Measurements from ENCODE around the gene PPIL6.

DNA sequence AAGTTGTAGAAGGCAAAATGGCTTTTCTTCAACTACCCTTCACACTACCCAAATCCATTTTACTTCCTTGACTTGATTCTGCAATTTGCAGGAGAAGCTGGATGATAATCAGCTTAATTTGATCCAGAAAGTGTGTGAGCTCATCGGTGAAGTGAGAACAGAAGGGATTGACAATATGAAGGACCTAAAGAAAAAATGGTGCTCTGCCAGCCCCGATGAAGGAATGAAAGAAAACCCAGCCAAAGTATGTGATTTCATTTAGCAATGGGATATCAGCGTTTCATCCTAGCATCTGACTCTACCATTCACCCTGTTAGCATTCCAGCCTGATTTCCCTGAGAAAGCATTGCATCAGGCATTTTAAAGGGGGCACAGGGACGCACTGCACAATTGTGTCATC lies 99.6 kb downstream of the PPIL6 start:
- TF ChIP-seq, protein P1, sequence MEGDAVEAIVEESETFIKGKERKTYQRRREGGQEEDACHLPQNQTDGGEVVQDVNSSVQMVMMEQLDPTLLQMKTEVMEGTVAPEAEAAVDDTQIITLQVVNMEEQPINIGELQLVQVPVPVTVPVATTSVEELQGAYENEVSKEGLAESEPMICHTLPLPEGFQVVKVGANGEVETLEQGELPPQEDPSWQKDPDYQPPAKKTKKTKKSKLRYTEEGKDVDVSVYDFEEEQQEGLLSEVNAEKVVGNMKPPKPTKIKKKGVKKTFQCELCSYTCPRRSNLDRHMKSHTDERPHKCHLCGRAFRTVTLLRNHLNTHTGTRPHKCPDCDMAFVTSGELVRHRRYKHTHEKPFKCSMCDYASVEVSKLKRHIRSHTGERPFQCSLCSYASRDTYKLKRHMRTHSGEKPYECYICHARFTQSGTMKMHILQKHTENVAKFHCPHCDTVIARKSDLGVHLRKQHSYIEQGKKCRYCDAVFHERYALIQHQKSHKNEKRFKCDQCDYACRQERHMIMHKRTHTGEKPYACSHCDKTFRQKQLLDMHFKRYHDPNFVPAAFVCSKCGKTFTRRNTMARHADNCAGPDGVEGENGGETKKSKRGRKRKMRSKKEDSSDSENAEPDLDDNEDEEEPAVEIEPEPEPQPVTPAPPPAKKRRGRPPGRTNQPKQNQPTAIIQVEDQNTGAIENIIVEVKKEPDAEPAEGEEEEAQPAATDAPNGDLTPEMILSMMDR (IDR thresholded peaks at IDR 0.05): no peak
- TF ChIP-seq CHD4 (IDR thresholded peaks at IDR 0.05; ENCODE audit: borderline replicate concordance) (no peak), NR3C1 (IDR thresholded peaks at IDR 0.05) (no peak), EP300 (IDR thresholded peaks at IDR 0.05) (no peak), CHD2 (IDR thresholded peaks at IDR 0.05; ENCODE audit: low read length, partially characterized antibody) (no peak), RFX5 (IDR thresholded peaks at IDR 0.05) (no peak), PHF8 (IDR thresholded peaks at IDR 0.05; ENCODE audit: borderline replicate concordance, low read depth) (no peak), CEBPB (IDR thresholded peaks at IDR 0.05) (no peak), BHLHE40 (IDR thresholded peaks at IDR 0.05; ENCODE audit: low read depth, low read length) (no peak)
- TF ChIP-seq, protein P2, sequence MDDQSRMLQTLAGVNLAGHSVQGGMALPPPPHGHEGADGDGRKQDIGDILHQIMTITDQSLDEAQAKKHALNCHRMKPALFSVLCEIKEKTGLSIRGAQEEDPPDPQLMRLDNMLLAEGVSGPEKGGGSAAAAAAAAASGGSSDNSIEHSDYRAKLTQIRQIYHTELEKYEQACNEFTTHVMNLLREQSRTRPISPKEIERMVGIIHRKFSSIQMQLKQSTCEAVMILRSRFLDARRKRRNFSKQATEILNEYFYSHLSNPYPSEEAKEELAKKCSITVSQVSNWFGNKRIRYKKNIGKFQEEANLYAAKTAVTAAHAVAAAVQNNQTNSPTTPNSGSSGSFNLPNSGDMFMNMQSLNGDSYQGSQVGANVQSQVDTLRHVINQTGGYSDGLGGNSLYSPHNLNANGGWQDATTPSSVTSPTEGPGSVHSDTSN (IDR thresholded peaks at IDR 0.05): no peak
- TF ChIP-seq, protein P3, sequence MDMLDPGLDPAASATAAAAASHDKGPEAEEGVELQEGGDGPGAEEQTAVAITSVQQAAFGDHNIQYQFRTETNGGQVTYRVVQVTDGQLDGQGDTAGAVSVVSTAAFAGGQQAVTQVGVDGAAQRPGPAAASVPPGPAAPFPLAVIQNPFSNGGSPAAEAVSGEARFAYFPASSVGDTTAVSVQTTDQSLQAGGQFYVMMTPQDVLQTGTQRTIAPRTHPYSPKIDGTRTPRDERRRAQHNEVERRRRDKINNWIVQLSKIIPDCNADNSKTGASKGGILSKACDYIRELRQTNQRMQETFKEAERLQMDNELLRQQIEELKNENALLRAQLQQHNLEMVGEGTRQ (IDR thresholded peaks at IDR 0.05): no peak
- TF ChIP-seq, protein P4, sequence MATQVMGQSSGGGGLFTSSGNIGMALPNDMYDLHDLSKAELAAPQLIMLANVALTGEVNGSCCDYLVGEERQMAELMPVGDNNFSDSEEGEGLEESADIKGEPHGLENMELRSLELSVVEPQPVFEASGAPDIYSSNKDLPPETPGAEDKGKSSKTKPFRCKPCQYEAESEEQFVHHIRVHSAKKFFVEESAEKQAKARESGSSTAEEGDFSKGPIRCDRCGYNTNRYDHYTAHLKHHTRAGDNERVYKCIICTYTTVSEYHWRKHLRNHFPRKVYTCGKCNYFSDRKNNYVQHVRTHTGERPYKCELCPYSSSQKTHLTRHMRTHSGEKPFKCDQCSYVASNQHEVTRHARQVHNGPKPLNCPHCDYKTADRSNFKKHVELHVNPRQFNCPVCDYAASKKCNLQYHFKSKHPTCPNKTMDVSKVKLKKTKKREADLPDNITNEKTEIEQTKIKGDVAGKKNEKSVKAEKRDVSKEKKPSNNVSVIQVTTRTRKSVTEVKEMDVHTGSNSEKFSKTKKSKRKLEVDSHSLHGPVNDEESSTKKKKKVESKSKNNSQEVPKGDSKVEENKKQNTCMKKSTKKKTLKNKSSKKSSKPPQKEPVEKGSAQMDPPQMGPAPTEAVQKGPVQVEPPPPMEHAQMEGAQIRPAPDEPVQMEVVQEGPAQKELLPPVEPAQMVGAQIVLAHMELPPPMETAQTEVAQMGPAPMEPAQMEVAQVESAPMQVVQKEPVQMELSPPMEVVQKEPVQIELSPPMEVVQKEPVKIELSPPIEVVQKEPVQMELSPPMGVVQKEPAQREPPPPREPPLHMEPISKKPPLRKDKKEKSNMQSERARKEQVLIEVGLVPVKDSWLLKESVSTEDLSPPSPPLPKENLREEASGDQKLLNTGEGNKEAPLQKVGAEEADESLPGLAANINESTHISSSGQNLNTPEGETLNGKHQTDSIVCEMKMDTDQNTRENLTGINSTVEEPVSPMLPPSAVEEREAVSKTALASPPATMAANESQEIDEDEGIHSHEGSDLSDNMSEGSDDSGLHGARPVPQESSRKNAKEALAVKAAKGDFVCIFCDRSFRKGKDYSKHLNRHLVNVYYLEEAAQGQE (IDR thresholded peaks at IDR 0.05): no peak

All from A549 (cell line).